LNCAP (cell line): ENCODE measurements around the gene TENM4.

Source experiments
- CTCF ChIP-seq: fragments of 450-650 bp; IDR thresholded peaks from 2 replicates; pipeline ENCODE4 v1.5.1; 2017; ENCODE audit warnings: mild to moderate bottlenecking

Gene TENM4

GRCh38 chr11:79427611-79428327, 13.1 kb downstream of the TENM4 start:
- no peak for TF ChIP-seq CTCF

- no peak for TF ChIP-seq CTCF
These were observed 13.7 kb downstream of the TENM4 start for GRCh38 chr11:79427126-79427525.

GRCh38 chr11:79425463-79425862, 15.4 kb downstream of the TENM4 start:
- TF ChIP-seq CTCF: no peak

- TF ChIP-seq CTCF: no peak
These were observed 17.1 kb downstream of the TENM4 start for GRCh38 chr11:79423736-79424135.

GRCh38 chr11:79422866-79423265, 18.0 kb downstream of the TENM4 start:
- TF ChIP-seq CTCF: no peak

GRCh38 chr11:79421820-79422219, 19.0 kb downstream of the TENM4 start:
- TF ChIP-seq CTCF: no peak

GRCh38 chr11:79419120-79419519, 21.7 kb downstream of the TENM4 start:
- TF ChIP-seq CTCF: no peak

GRCh38 chr11:79418241-79418640, 22.6 kb downstream of the TENM4 start:
- TF ChIP-seq CTCF: no peak
